ENCODE results near the gene SOBP.
"Not testable (repeated sequence)": the region's sequence is repeated elsewhere in the genome, so short reads cannot be mapped to it uniquely, and the experiment has no call there.

Gene SOBP

GRCh38 chr6:107489636-107490565 is at the start of gene SOBP:
SOBP (plus strand) TSS chr6:107490117; CDS start chr6:107490617, 500 bp downstream.
- peak; percentile 72 for DNase-seq

- DNase-seq: no peak
These were observed 49.0 kb upstream of the SOBP start for GRCh38 chr6:107440936-107441335.

GRCh38 chr6:107441682-107442081 is 48.2 kb upstream of the SOBP start:
- no peak for DNase-seq

GRCh38 chr6:107442938-107443607 is 46.8 kb upstream of the SOBP start:
- DNase-seq: no peak

- no peak for DNase-seq
These were observed 46.2 kb upstream of the SOBP start for GRCh38 chr6:107443608-107444267.

- DNase-seq: no peak
These were observed 45.6 kb upstream of the SOBP start for GRCh38 chr6:107444277-107444676.

GRCh38 chr6:107447663-107448216 is 42.2 kb upstream of the SOBP start:
- DNase-seq: no peak

GRCh38 chr6:107448776-107449175 is 41.1 kb upstream of the SOBP start:
- no peak for DNase-seq

GRCh38 chr6:107458672-107459282 is 31.1 kb upstream of the SOBP start:
- DNase-seq: peak; percentile 44

GRCh38 chr6:107459283-107460082 is 30.4 kb upstream of the SOBP start, which contains the start of gene PDSS2:
PDSS2 (minus strand) TSS chr6:107459564; CDS start chr6:107459285, 279 bp downstream.
- DNase-seq: peak; percentile 93

GRCh38 chr6:107460083-107460631 is 29.8 kb upstream of the SOBP start:
- DNase-seq: no peak

- no peak for DNase-seq
These were observed 23.9 kb upstream of the SOBP start for GRCh38 chr6:107466062-107466461.

- no peak for DNase-seq
These were observed 19.6 kb upstream of the SOBP start for GRCh38 chr6:107470364-107470763.

- no peak for DNase-seq
These were observed 16.3 kb upstream of the SOBP start for GRCh38 chr6:107473660-107474059.

GRCh38 chr6:107475360-107475759 is 14.6 kb upstream of the SOBP start:
- DNase-seq: not testable (repeated sequence)

GRCh38 chr6:107475826-107476225 is 14.1 kb upstream of the SOBP start:
- not testable (repeated sequence) for DNase-seq

GRCh38 chr6:107479089-107479690 is 10.7 kb upstream of the SOBP start:
- DNase-seq: no peak

GRCh38 chr6:107485157-107485556 is 4.8 kb upstream of the SOBP start:
- DNase-seq: no peak

- DNase-seq: no peak
These were observed 1.6 kb upstream of the SOBP start for GRCh38 chr6:107488174-107488874.

All from NCI-H1105 (cell line).